ENCODE measurements around the gene GPR158. TPM values are rescaled to one million over a fixed set of nuclear protein-coding genes. Genes with fewer than 3 reads are reported as not detected.
A peak's percentile ranks its signal among the peaks of the same experiment; 100 is the strongest.

The GPR158 gene
- total RNA-seq, 1 experiment from 2014 or later, result not detected

DNA sequence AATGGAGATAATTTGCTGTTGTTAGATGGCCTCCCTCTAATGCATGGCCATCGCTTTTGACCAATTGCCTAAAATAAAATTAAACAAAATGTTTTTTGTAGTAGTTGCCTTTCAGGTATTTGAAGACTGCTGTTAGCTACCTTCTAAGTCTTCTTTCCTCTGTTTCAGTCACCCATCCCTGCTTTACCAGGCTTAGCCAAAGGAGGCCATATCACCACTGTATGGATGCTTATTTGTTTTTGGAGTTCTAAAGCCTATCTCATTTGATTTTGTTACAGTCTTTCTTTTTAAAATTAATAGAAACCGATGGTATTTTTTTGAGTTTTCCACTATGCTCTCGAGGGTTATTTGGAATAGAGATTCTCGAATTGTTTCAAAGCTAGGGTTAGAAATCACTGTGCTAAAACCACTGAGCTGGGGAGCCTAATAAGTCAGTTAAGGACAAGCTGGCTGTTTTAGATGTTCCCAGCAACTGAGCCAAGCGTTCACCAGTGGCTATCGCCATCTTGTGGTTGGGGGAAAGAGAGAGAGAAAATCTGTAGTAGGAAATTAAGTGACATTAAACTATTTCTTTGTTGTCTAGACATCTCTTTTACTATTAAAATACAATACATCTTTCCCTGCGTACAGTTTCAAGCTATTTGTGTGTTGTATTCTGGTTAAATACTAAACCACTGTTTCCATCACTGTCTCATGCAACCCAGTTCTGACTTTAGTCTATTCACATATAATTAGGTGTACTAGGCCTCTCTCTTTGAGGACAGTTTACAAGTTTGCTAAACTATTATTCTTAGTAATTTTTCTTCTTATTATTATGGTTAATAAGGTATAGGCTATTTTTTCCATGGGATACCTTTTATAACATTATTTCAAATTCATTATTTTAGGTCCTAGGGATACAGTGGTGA is 52.2 kb downstream of the GPR158 start:
- intact Hi-C loops (cut with micrococcal nuclease), result loop anchor here (1.0 to 10.0 kb wide), 3 partner anchors 114 to 662 kb away; no protein-coding TSS in a partner anchor
- peak; percentile 45 for ATAC-seq
- no TSS peak for BruUV-seq (replicated peaks)

DNA sequence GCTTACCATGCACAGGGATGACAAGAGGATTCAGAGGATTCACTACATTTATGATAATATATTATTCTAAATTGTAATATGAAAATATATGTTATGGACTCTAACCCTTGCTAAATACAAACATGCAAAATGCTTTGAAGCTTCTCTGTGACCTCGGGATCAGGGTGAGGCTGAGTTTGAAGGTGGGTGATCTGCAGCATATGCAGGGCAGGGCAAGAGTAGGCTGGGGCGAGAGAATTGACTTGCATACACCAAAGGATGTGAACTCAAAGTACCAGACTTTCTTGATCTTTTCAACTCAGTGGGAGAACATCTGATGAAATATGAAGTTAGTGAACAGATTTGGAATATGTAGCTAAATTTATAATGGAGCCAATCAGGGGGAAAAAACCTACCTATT is 57.0 kb downstream of the GPR158 start:
- H3K27me3 ChIP-seq (ENCODE audit: low read length), result no peaks in the 10 kb centered on the region
- H3K9me3 ChIP-seq (ENCODE audit: low read length), result no peaks in the 10 kb centered on the region
- intact Hi-C loops (cut with micrococcal nuclease), result no loop called here
- no peaks in the 10 kb centered on the region for H3F3A ChIP-seq (ENCODE audit: low read length, unreplicated experiment)
- ChIA-PET CTCF (no interaction called here), POLR2A (ENCODE audit: unreplicated experiment) (no interaction called here)
- no peak overlapping the region for H2AFZ ChIP-seq (ENCODE audit: low read length)
- no peak overlapping the region for H3K27ac ChIP-seq (ENCODE audit: low read length)
- H3K79me2 ChIP-seq (ENCODE audit: low read length), result no peaks in the 10 kb centered on the region
- H3K9me2 ChIP-seq (replicated peaks; ENCODE audit: low read length), result no peaks in the 10 kb centered on the region
- no peaks in the 10 kb centered on the region for H3K4me1 ChIP-seq (ENCODE audit: insufficient read depth, low read length)
- H4K20me1 ChIP-seq (ENCODE audit: low read length), result no peaks in the 10 kb centered on the region
- no peak overlapping the region for H3K4me3 ChIP-seq (ENCODE audit: low read length)
- no peak overlapping the region for H3K9ac ChIP-seq (ENCODE audit: low read length)
- no peaks in the 10 kb centered on the region for H3K36me3 ChIP-seq (ENCODE audit: low read depth, low read length)
- TF ChIP-seq, protein P1, sequence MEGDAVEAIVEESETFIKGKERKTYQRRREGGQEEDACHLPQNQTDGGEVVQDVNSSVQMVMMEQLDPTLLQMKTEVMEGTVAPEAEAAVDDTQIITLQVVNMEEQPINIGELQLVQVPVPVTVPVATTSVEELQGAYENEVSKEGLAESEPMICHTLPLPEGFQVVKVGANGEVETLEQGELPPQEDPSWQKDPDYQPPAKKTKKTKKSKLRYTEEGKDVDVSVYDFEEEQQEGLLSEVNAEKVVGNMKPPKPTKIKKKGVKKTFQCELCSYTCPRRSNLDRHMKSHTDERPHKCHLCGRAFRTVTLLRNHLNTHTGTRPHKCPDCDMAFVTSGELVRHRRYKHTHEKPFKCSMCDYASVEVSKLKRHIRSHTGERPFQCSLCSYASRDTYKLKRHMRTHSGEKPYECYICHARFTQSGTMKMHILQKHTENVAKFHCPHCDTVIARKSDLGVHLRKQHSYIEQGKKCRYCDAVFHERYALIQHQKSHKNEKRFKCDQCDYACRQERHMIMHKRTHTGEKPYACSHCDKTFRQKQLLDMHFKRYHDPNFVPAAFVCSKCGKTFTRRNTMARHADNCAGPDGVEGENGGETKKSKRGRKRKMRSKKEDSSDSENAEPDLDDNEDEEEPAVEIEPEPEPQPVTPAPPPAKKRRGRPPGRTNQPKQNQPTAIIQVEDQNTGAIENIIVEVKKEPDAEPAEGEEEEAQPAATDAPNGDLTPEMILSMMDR (conservative IDR thresholded peaks at IDR 0.05; ENCODE audit: low read depth, low read length), result no peak
- no peak for ATAC-seq
- H3K4me2 ChIP-seq (ENCODE audit: low read length), result no peak overlapping the region
- BruUV-seq (replicated peaks), result no TSS peak
- no peak for DNase-seq

More for the DNA sequence above, 52.2 kb downstream of the GPR158 start:
- Histone ChIP-seq H3K27me3 (ENCODE audit: low read length) (peaks cover 5% of the 10 kb centered on the region; the same call in 1 of the 2 replicates), H3K4me3 (ENCODE audit: low read length) (no peak overlapping the region), H3K27ac (ENCODE audit: low read length) (no peak overlapping the region), H3K9me3 (ENCODE audit: low read length) (no peaks in the 10 kb centered on the region), H3K9me2 (replicated peaks; ENCODE audit: low read length) (no peaks in the 10 kb centered on the region), H3K4me1 (ENCODE audit: insufficient read depth, low read length) (no peaks in the 10 kb centered on the region), H3K9ac (ENCODE audit: low read length) (no peak overlapping the region), H3K79me2 (ENCODE audit: low read length) (no peaks in the 10 kb centered on the region), H3K36me3 (ENCODE audit: low read depth, low read length) (no peaks in the 10 kb centered on the region), H3K4me2 (ENCODE audit: low read length) (no peak overlapping the region), H4K20me1 (ENCODE audit: low read length) (no peaks in the 10 kb centered on the region), H3F3A (ENCODE audit: low read length, unreplicated experiment) (no peaks in the 10 kb centered on the region), H2AFZ (ENCODE audit: low read length) (no peak overlapping the region)
- POLR2A ChIA-PET (ENCODE audit: unreplicated experiment), result interaction anchor here (0.7 kb wide), 1 partner anchor 275 kb away, joined by 3 read pairs; no protein-coding TSS in a partner anchor
- DNase-seq, result peak; percentile 59
- TF ChIP-seq, protein P1 (conservative IDR thresholded peaks at IDR 0.05; ENCODE audit: low read depth, low read length), result peak; percentile 75
- TF ChIP-seq EZH2 (IDR thresholded peaks at IDR 0.05; ENCODE audit: low read length, unreplicated experiment), result no peak
- CTCF ChIA-PET, result interaction anchor here (3.0 kb wide), 1 partner anchor 114 kb away, joined by 26 read pairs; no protein-coding TSS in a partner anchor

DNA sequence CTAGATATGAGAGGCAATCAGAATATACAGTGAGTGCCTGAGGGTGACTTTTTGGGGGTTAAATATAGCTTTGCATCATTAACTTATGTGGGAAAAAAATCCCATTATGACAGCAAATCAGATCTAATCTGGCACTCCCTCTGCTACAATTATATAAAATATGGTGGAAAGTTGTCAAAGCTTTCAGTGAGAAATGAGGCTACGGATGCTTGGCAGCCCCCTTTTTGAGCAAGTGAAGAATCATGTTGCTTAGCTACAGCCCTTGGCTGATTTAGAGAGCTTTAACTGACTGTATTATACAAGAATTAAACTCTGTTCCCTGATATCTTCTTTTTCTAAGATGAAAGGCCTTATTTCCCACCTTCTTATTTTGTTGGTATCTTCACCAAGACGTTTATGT is 57.4 kb downstream of the GPR158 start:
- ChIA-PET CTCF (no interaction called here), POLR2A (ENCODE audit: unreplicated experiment) (no interaction called here)
- Histone ChIP-seq H3F3A (ENCODE audit: low read length, unreplicated experiment) (no peaks in the 10 kb centered on the region), H3K4me2 (ENCODE audit: low read length) (no peak overlapping the region), H4K20me1 (ENCODE audit: low read length) (no peaks in the 10 kb centered on the region), H3K27ac (ENCODE audit: low read length) (no peak overlapping the region), H3K79me2 (ENCODE audit: low read length) (no peaks in the 10 kb centered on the region), H2AFZ (ENCODE audit: low read length) (no peak overlapping the region), H3K27me3 (ENCODE audit: low read length) (no peaks in the 10 kb centered on the region), H3K9me3 (ENCODE audit: low read length) (no peaks in the 10 kb centered on the region), H3K4me1 (ENCODE audit: insufficient read depth, low read length) (no peaks in the 10 kb centered on the region), H3K9ac (ENCODE audit: low read length) (no peak overlapping the region), H3K9me2 (replicated peaks; ENCODE audit: low read length) (no peaks in the 10 kb centered on the region), H3K4me3 (ENCODE audit: low read length) (no peak overlapping the region), H3K36me3 (ENCODE audit: low read depth, low read length) (no peaks in the 10 kb centered on the region)
- TF ChIP-seq, protein P1 (conservative IDR thresholded peaks at IDR 0.05; ENCODE audit: low read depth, low read length), result no peak
- no TSS peak for BruUV-seq (replicated peaks)
- DNase-seq (no peak), ATAC-seq (no peak)
- intact Hi-C loops (cut with micrococcal nuclease), result no loop called here

All from PC-3 (cell line).